Loucy (cell line): Measurements from ENCODE around the gene ARL2.

ENCODE experiments used
- H2AFZ ChIP-seq: fragments of 200-600 bp; sonication (generic); 2 replicates; pipeline ENCODE4 v1.6.0; 2016; ENCODE audit warnings: antibody characterized with exemption, mild to moderate bottlenecking, low read length, moderate library complexity
- H3F3A ChIP-seq: fragments of 200-600 bp; 2 replicates; pipeline ENCODE4 v1.6.0; 2016; ENCODE audit warnings: antibody characterized with exemption, low read depth, mild to moderate bottlenecking
- H3K27me3 ChIP-seq: fragments of 200-600 bp; sonication (generic); 2 replicates; pipeline ENCODE4 v1.6.1; 2014; ENCODE audit warnings: low read length, mild to moderate bottlenecking; ENCODE audit not compliant: insufficient read depth, poor library complexity, severe bottlenecking
- H3K36me3 ChIP-seq: fragments of 200-600 bp; sonication (generic); 2 replicates; pipeline ENCODE4 v1.6.1; 2016; ENCODE audit warnings: low read length; ENCODE audit not compliant: insufficient read depth
- H3K4me1 ChIP-seq: fragments of 200-600 bp; sonication (generic); 2 replicates; pipeline ENCODE4 v1.5.1; 2014; ENCODE audit warnings: low read length, mild to moderate bottlenecking; ENCODE audit not compliant: insufficient read depth, poor library complexity, severe bottlenecking
- H3K4me2 ChIP-seq: fragments of 200-600 bp; sonication (generic); 2 replicates; pipeline ENCODE4 v1.6.0; 2014; ENCODE audit warnings: antibody characterized with exemption, low read length, low read depth, mild to moderate bottlenecking; ENCODE audit not compliant: poor library complexity, severe bottlenecking
- H3K4me3 ChIP-seq: fragments of 200-600 bp; sonication (generic); 2 replicates; pipeline ENCODE4 v1.5.1; 2014; ENCODE audit warnings: low read length, mild to moderate bottlenecking, mixed read lengths; ENCODE audit not compliant: poor library complexity, severe bottlenecking
- H3K79me2 ChIP-seq: fragments of 200-600 bp; sonication (generic); 2 replicates; pipeline ENCODE4 v1.6.1; 2014; ENCODE audit warnings: low read length; ENCODE audit not compliant: insufficient read depth
- H3K9ac ChIP-seq: fragments of 200-600 bp; sonication (generic); 2 replicates; pipeline ENCODE4 v1.6.0; 2014; ENCODE audit warnings: mild to moderate bottlenecking, low read depth, low read length, moderate library complexity; ENCODE audit not compliant: poor library complexity, severe bottlenecking
- H3K9me2 ChIP-seq: fragments of 200-600 bp; sonication (generic); replicated peaks from 2 replicates; pipeline ENCODE4 v1.6.1; 2016; ENCODE audit warnings: low read depth, low read length, mixed read lengths
- H3K9me3 ChIP-seq: fragments of 200-600 bp; sonication (generic); 2 replicates; pipeline ENCODE4 v1.6.1; 2014; ENCODE audit warnings: mild to moderate bottlenecking, antibody characterized with exemption, low read length, low read depth; ENCODE audit not compliant: insufficient read depth
- H4K20me1 ChIP-seq: fragments of 200-600 bp; sonication (generic); 2 replicates; pipeline ENCODE4 v1.6.0; 2014; ENCODE audit warnings: antibody characterized with exemption, low read length, mild to moderate bottlenecking; ENCODE audit not compliant: insufficient read depth, poor library complexity, severe bottlenecking
- CTCF ChIP-seq: fragments of 200-600 bp; sonication (generic); conservative IDR thresholded peaks from 2 replicates; pipeline ENCODE4 v1.5.1; 2014; ENCODE audit warnings: mild to moderate bottlenecking, antibody characterized with exemption, low read length
- EZH2phosphoT487 ChIP-seq: fragments of 200-600 bp; IDR thresholded peaks from 2 replicates; pipeline ENCODE4 v1.6.1; 2018; ENCODE audit warnings: antibody characterized with exemption, mild to moderate bottlenecking, moderate library complexity, borderline replicate concordance

Gene ARL2

GRCh38 chr11:65064847-65065240 lies 50.9 kb downstream of the ARL2 start:
- H3K4me2 ChIP-seq: no peak overlapping the region
- no peaks in the 10 kb centered on the region for H3K36me3 ChIP-seq
- no peaks in the 10 kb centered on the region for H3K27me3 ChIP-seq
- no peaks in the 10 kb centered on the region for H3K79me2 ChIP-seq
- H4K20me1 ChIP-seq: no peaks in the 10 kb centered on the region
- H3F3A ChIP-seq: no peaks in the 10 kb centered on the region
- H3K9me2 ChIP-seq: no peaks in the 10 kb centered on the region
- H3K4me1 ChIP-seq: no peaks in the 10 kb centered on the region
- no peaks in the 10 kb centered on the region for H3K9me3 ChIP-seq
- no peak overlapping the region for H3K9ac ChIP-seq
- no peak overlapping the region for H3K4me3 ChIP-seq
- TF ChIP-seq EZH2phosphoT487: no peak
- TF ChIP-seq CTCF: no peak
- no peak overlapping the region for H2AFZ ChIP-seq

DNA sequence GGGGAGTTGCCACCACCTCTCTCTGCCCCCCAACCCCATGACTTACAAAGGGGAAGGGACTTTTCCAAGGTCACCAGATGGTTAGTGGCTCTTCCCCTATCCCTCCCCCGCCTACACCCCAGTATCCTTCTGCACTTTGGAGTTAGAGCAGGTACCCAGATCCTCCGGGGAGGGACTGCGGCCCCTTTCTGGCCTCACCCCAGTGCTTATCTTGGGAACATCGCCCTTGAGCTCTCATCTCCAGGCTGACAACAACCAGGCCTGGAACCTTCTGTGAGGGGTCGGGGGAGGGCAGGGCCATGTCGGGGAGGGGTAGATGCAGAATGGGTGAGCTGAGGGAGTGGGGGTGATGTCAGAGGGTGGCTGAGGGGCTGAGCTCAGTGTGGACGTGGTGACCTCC lies 51.9 kb downstream of the ARL2 start:
- Histone ChIP-seq H3K9ac (no peak overlapping the region), H3K4me2 (no peak overlapping the region), H3F3A (no peaks in the 10 kb centered on the region), H3K79me2 (no peaks in the 10 kb centered on the region), H4K20me1 (no peaks in the 10 kb centered on the region), H2AFZ (no peak overlapping the region), H3K9me3 (no peaks in the 10 kb centered on the region), H3K9me2 (no peaks in the 10 kb centered on the region), H3K27me3 (no peaks in the 10 kb centered on the region), H3K4me3 (no peak overlapping the region), H3K36me3 (no peaks in the 10 kb centered on the region), H3K4me1 (no peaks in the 10 kb centered on the region)
- no peak for TF ChIP-seq EZH2phosphoT487
- TF ChIP-seq CTCF: no peak

DNA sequence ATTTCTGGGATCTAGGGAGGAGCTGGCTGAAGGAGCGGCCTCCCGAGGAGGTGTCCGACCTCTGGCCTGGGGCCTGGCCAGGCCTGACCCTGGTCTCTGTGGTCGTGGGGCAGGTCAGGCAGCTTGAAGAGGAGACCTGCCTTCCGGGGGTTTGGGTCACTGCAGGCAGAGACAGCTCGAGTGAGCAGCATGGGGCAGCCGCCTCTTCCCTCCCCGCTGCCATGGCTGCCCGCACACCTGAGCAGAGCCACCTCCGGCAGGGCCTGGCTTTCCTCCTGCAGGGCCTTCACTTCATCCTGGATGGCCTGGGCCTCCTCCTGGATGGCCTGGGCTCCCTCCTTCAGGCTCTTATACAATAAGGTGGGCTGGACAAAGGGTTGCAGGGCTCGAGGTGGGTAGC lies 52.4 kb downstream of the ARL2 start:
- H3K36me3 ChIP-seq: no peaks in the 10 kb centered on the region
- H3K4me2 ChIP-seq: no peak overlapping the region
- no peak for TF ChIP-seq EZH2phosphoT487
- no peak for TF ChIP-seq CTCF

More for the DNA sequence above, 52.4 kb downstream of the ARL2 start:
- H3K9me2 ChIP-seq: no peaks in the 10 kb centered on the region
- H3K9ac ChIP-seq: no peak overlapping the region
- no peaks in the 10 kb centered on the region for H3F3A ChIP-seq
- H3K27me3 ChIP-seq: no peaks in the 10 kb centered on the region
- H3K4me1 ChIP-seq: no peaks in the 10 kb centered on the region
- no peaks in the 10 kb centered on the region for H3K9me3 ChIP-seq
- no peak overlapping the region for H2AFZ ChIP-seq
- H3K4me3 ChIP-seq: no peak overlapping the region
- no peaks in the 10 kb centered on the region for H3K79me2 ChIP-seq
- no peaks in the 10 kb centered on the region for H4K20me1 ChIP-seq
